ENCODE results near the gene PCDHA2. TPM values are rescaled to one million over a fixed set of nuclear protein-coding genes. Genes with fewer than 3 reads are reported as not detected.

The PCDHA2 gene
- total and polyA plus RNA-seq, 2 of the 13 experiments (the other 11 are each of a cell fraction or from before 2014, with no cell fraction given) = not detected

- TF ChIP-seq CHD2 (IDR thresholded peaks at IDR 0.05; ENCODE audit: low read depth, low read length) = no peak
- TF ChIP-seq CHD4 (IDR thresholded peaks at IDR 0.05; ENCODE audit: borderline replicate concordance, low read length) = no peak
- no peak for TF ChIP-seq GABPB1 (CRISPR knock-in tag; IDR thresholded peaks at IDR 0.05)
- TF ChIP-seq CREM (IDR thresholded peaks at IDR 0.05) = no peak
- TF ChIP-seq CREM (CRISPR knock-in tag; IDR thresholded peaks at IDR 0.05) = no peak
- no peak for TF ChIP-seq ZNF276 (CRISPR knock-in tag; IDR thresholded peaks at IDR 0.05; ENCODE audit: low read depth)
- no peak for TF ChIP-seq TOPORS (CRISPR knock-in tag; IDR thresholded peaks at IDR 0.05)
- TF ChIP-seq ZBTB42 (CRISPR knock-in tag; IDR thresholded peaks at IDR 0.05) = no peak
- TF ChIP-seq ZNF674 (CRISPR knock-in tag; IDR thresholded peaks at IDR 0.05; ENCODE audit: low read depth) = no peak
- no peak for TF ChIP-seq KLF11 (CRISPR knock-in tag; IDR thresholded peaks at IDR 0.05)
- TF ChIP-seq ZNF44 (CRISPR knock-in tag; IDR thresholded peaks at IDR 0.05) = no peak
- TF ChIP-seq ZC3H4 (CRISPR knock-in tag; IDR thresholded peaks at IDR 0.05; ENCODE audit: borderline replicate concordance) = no peak
- TF ChIP-seq ZSCAN31 (CRISPR knock-in tag; IDR thresholded peaks at IDR 0.05; ENCODE audit: low read depth) = no peak
Measured at GRCh38 chr5:140753561-140753960, 41.1 kb upstream of the PCDHA2 start (continued).

GRCh38 chr5:140764177-140764973 lies 30.3 kb upstream of the PCDHA2 start:
- no TSS peak for BruUV-seq (replicated peaks)
- TF ChIP-seq ZSCAN25 (CRISPR knock-in tag; IDR thresholded peaks at IDR 0.05) = no peak
- TF ChIP-seq, protein P1, sequence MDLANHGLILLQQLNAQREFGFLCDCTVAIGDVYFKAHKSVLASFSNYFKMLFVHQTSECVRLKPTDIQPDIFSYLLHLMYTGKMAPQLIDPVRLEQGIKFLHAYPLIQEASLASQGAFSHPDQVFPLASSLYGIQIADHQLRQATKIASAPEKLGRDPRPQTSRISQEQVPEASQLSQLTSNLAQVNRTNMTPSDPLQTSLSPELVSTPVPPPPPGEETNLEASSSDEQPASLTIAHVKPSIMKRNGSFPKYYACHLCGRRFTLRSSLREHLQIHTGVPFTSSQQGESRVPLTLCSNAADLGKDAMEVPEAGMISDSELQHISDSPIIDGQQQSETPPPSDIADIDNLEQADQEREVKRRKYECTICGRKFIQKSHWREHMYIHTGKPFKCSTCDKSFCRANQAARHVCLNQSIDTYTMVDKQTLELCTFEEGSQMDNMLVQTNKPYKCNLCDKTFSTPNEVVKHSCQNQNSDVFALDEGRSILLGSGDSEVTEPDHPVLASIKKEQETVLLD (CRISPR knock-in tag; IDR thresholded peaks at IDR 0.05; ENCODE audit: low read depth) = no peak
- TF ChIP-seq, protein P2, sequence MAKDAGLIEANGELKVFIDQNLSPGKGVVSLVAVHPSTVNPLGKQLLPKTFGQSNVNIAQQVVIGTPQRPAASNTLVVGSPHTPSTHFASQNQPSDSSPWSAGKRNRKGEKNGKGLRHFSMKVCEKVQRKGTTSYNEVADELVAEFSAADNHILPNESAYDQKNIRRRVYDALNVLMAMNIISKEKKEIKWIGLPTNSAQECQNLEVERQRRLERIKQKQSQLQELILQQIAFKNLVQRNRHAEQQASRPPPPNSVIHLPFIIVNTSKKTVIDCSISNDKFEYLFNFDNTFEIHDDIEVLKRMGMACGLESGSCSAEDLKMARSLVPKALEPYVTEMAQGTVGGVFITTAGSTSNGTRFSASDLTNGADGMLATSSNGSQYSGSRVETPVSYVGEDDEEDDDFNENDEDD (CRISPR knock-in tag; IDR thresholded peaks at IDR 0.05; ENCODE audit: borderline replicate concordance) = no peak
- no peak for TF ChIP-seq FOXC1 (CRISPR knock-in tag; IDR thresholded peaks at IDR 0.05; ENCODE audit: borderline replicate concordance)
- no peak for TF ChIP-seq ZNF570 (CRISPR knock-in tag; IDR thresholded peaks at IDR 0.05; ENCODE audit: borderline replicate concordance)
- no peak for TF ChIP-seq ZZZ3 (CRISPR knock-in tag; IDR thresholded peaks at IDR 0.05; ENCODE audit: borderline replicate concordance)
- TF ChIP-seq TARDBP (CRISPR knock-in tag; IDR thresholded peaks at IDR 0.05) = no peak

More at GRCh38 chr5:140764177-140764973, 30.3 kb upstream of the PCDHA2 start:
- peaks cover 86% of the 10 kb centered on the region for H3K9me3 ChIP-seq (ENCODE audit: low read length)
- ChIA-PET CTCF (ENCODE audit: low intra/inter-chr PET ratio, low total read pairs) (no interaction called here), POLR2A (no interaction called here)
- no peak overlapping the region for H3K9ac ChIP-seq (ENCODE audit: insufficient read depth, low read depth, low read length)
- H3K36me3 ChIP-seq (replicated peaks in 1 of 2; ENCODE audit: control insufficient read depth in 1 of 2, insufficient read depth in 2 of 2, low read length in 2 of 2) = no peaks in the 10 kb centered on the region
- no peak overlapping the region for H3K27ac ChIP-seq (ENCODE audit: extremely low read length, insufficient read depth, low read length)
- no peaks in the 10 kb centered on the region for H3K79me2 ChIP-seq (ENCODE audit: insufficient read depth, low read length)
- intact Hi-C loops (cut with micrococcal nuclease; ENCODE audit: unreplicated experiment) (no loop called here), in situ Hi-C loops (cut with HindIII; ENCODE audit: extremely low pct_ligation_motif_present, low pct_unique_long_range_greater_than_20kb) (loop anchor here (25.0 kb wide), 1 partner anchor 498 kb away; no protein-coding TSS in a partner anchor)
- no peaks in the 10 kb centered on the region for H3K27me3 ChIP-seq (ENCODE audit: control insufficient read depth in 1 of 2, insufficient read depth in 2 of 2, low read length in 2 of 2)
- no peaks in the 10 kb centered on the region for H4K20me1 ChIP-seq (ENCODE audit: insufficient read depth, low read length)
- no peak overlapping the region for H3K4me2 ChIP-seq (ENCODE audit: low read depth, low read length)
- WGBS (ENCODE audit: low lambda C conversion rate) = 25% methylated on average over 2 of the region's 2 CpGs
- FAIRE-seq (no peak), ATAC-seq (no peak), DNase-seq (ENCODE audit: low spot score) (no peak)
- H3K4me1 ChIP-seq (ENCODE audit: insufficient read depth, low read length) = no peaks in the 10 kb centered on the region
- no peak overlapping the region for H3K4me3 ChIP-seq (replicated peaks in 1 of 3; ENCODE audit: insufficient read depth in 1 of 3, low read depth in 2 of 3, low read length in 3 of 3)
- no peak overlapping the region for H2AFZ ChIP-seq (ENCODE audit: low read length)
